ENCODE data around the gene PABPC5.

PABPC5 gene

GRCh38 chrX:91434351-91435168, at the start of gene PABPC5:
Gene PABPC5 (plus strand): TSS chrX:91434839. CDS start chrX:91435578, 739 bp downstream.
- peak; percentile 94 for DNase-seq

GRCh38 chrX:91389026-91389425, 45.6 kb upstream of the PABPC5 start:
- DNase-seq: no peak

GRCh38 chrX:91414713-91415112, 19.9 kb upstream of the PABPC5 start:
- DNase-seq: peak; percentile 59

GRCh38 chrX:91435395-91435794, 756 bp downstream of the PABPC5 start:
- peak; percentile 63 for DNase-seq
